CD4-positive, alpha-beta T cell treated with Interleukin-4 for 4 hours (primary cell): ENCODE data around the gene CBS.
"Not testable (repeated sequence)": the region's sequence is repeated elsewhere in the genome, so short reads cannot be mapped to it uniquely, and the experiment has no call there.

Experiments used
- DNase-seq: peaks from one replicate; pipeline ENCODE4 v3.0.0-alpha.2; 2020

The CBS gene

DNA sequence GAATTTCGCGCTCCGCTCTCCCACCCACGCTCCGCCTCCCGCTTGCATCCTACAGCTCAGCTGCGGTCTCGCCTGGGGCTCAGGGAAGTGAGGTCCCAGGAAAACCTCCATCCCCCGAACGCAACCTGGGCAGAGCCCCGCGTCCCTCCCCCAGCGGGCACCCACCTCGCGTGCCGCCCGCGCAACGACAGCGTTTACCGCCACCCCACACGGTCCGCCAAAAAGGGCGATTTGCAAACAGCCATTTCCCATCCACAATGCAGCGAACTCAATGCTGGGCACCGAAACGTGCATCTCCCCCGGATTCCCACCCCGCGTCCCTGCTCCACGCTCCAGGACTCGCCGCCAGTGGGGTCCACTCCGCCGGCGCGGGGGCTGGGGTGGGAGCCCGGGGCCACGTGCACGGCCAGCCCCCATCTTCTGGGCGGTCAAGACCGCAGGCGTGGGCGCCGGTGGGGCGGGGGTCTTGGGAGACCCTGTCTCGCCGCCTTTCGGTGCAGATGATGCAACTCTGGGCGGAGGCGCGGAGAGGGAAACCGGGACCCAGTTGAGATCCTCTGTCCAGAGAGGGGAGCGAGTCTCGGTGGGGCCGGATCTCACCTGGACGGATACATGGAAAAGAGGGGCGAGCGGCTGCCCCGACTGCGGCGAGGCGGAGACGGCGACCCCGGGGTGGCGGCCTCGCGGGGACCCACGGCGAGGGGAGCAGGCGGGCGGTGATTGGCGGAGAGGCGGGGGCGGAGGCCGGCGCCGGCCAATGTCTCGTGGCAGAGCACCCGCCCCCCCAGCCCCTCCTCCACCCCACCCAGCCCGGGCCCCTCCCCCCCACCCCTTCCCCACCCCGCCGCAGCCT, at the start of gene CBS:
TSS of gene CBS (minus strand) at position 666 of the 853 bp plus-strand sequence. CDS start 3,642 bp downstream, outside the sequence.
- not testable (repeated sequence) for DNase-seq

DNA sequence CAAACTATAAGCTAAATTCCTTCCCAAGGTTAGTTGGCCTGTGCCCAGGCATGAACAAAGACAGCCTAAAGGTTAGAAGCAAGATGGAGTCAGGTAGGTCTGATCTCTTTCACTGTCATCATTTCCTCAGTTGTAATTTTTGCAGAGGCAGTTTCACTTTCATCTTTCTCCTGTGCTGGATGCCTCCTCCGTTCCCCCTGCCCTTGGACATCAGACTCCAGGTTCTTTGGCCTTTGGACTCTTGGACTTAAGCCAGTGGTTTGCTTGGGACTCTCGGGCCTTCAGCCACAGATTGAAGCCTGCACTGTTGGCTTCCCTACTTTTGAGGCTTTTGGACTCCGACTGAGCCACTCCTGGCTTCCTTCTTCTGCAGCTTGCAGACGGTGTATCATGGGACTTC, 40.3 kb upstream of the CBS start:
- DNase-seq, result not testable (repeated sequence)

DNA sequence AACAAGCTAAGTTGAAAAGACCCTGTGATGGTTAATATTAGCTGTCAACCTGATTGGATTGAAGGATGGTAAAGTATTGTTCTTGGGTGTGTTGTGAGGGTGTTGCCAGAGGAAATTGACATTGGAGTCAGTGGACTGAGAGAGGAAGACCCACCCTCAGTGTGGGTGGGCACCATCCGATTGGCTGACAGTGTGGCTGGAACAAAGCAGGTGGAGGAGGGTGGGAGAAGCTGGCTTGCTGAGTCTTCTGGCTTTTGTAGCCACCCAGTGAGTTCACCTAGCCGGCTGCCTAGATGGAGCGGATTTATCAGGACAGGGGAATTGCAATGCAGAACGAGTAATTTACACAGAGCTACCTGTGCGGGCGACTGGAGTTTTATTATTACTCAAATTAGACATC, 38.8 kb upstream of the CBS start:
- DNase-seq, result not testable (repeated sequence)

DNA sequence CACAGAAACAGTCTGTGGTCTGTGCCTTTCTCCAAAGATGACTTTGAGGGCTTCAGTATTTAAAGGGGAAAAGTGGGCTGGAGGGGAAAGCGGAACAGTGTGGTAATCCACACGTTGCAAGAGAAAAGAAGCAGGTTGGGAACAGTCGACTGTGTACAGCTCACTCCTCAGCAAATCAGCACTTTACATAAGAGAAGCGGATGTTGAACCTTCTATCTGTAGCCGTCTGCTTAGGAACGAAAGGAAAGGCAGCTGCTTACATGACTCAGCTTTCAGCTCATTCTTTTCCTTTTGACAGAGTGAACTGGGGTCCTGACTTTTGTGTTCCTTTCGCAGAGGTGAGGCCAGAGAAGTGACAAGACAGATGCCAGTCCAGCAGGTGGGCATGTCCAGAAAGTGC, 33.4 kb upstream of the CBS start:
- not testable (repeated sequence) for DNase-seq

DNA sequence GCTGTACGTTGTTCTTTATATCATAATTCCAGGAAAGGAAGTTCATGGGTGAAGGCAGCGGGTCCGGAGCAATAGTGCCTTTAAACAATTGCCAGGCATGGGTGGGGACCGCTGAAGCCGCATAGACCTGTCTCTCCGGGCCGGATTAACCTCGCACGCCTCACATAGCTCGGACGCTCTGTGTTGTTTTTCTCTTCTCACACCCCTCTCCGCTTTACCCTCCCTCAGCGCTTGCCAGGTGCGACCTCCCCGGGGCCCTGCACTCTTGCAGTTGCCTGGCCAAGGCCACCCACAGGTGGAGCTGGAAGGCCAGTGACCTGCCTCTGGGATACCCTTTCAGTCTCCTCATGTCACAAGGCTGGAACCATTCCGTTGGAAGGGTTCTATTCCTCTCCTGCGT, 32.5 kb upstream of the CBS start:
- DNase-seq, result not testable (repeated sequence)

DNA sequence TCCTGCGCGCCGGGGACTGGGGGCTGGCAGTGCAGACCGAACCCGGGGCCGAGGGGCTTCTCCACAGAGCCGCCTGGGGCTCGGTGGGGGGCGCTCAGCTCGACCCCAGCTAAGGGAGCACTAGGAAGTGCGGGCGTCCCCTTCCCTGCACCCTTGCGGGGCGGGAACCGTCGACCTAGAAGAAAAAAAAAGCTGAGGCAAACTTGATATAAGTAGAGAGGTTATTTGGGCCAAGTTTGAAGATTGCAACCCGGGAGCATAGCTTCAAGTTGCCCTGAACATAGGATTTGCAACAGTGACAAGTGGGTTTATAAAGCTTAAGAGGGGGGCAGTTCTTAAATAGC, 32.1 kb upstream of the CBS start:
- not testable (repeated sequence) for DNase-seq

DNA sequence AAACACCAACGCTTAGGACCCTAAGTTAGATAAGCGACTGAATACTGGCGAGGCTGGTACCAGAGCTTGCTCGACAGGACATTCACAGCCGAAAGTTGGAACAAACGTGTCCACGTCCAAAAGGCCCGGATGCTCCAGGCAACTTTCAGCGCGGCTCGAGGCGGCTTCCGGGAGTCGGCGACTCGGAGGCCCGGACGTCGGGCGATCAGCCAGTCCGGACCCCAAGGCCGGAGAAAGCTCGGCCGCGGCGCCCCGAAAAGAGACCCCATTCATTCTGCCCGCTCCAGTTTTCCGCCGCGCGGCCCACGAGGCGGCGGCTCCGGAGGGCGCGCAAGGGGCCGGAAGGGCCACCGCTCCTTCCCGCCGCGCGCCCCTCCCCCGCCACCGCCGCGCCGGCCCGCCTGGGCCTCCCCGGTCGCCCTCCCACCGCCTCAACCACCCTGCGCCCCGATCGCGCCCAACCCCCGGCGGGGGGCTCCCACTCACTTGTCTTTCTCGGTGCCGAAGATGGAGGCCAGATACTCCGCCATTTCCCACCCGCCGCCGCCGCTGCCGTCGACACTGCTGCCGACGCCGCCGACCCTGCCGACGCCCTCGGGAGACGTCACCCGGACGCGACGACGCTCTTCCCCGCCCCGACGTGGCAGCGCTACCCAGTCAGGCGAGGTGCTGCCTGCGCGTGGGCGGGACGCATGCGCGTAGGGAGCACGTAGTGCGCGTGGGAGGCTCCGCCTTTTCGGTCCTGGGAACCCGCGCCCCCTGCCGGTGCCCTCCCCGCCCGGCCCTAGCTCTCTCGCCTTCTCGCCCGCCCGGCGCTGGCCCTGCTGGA, 31.5 kb upstream of the CBS start, which contains the start of gene U2AF1:
TSS of gene U2AF1 (minus strand) at position 606 of the 829 bp plus-strand sequence. CDS start at position 530, 76 bp downstream.
- peak; percentile 67 for DNase-seq

DNA sequence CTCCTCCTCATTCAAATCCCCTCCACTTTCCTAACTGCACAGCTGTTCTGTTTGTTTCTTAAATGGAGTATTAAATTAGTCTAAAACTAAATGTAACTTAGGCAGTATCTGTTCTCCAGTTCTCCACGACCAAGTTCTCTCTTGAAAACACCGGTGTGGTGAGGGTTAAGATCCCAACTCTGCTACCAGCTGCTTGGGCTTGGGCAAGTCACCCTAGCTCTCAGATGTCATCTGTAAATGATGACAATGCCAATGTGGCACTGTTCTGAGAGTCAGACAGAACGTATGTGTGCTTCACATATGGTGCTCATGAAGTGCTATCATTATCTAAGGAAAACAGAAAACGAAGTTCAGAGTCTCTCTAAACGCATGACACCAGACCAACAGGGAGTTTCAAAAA, 29.0 kb upstream of the CBS start:
- DNase-seq, result not testable (repeated sequence)

DNA sequence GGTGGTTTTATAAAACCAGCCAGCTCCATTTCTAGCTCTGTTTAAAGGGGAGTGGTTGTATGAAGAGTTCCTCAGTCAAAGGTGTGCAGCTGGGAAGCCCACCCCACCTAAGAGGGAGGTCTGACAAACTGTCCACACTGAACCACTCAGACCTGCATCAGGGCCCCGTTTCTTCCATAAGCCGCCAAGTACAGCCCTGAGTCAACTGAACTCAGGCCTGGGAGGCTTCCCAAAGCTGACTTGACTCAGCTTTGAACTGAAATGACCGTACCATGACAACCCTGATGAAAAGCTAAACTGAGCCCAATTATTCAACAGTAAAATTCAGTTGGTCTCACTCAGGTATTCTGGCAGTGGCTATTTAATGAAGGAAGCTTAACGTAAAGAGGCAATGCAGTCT, 26.6 kb upstream of the CBS start:
- not testable (repeated sequence) for DNase-seq

DNA sequence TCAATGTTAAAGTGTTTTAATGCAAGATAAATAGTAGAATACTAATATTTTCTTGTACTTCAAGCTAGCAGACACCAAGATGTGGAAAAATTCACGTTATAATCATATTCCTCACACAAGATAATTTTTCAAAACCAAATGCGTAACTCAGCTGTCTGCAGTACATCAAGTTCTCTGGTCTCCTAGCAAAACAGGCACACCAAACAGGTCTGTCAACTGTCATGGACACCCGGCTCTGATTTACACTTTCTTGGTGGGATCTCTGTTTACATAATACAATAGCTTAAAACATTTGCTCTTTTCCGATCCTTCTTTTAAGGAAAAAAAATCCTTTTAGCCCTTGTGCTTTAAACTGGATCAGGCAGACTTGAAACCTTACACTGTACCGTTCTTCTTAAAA, 26.0 kb upstream of the CBS start:
- not testable (repeated sequence) for DNase-seq

DNA sequence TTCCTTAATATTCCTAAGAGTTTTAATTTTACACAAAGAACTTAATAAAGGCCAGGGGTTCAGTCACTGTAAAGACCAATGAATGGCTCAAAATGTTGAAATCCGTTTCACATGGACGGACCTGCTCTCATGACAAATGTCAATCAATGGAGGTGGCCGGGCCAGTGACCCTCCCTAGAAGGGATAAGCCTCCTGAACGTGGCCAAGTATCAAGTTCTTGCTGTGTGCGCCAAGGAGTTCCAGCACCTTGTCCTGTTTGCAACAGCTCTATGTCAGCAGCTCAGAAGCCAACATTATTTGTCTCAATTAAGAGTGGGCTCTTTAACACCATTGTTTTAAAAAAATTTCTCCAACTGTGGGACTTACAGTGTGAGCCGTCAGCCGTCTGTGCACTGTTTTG, 25.4 kb upstream of the CBS start:
- DNase-seq, result not testable (repeated sequence)

DNA sequence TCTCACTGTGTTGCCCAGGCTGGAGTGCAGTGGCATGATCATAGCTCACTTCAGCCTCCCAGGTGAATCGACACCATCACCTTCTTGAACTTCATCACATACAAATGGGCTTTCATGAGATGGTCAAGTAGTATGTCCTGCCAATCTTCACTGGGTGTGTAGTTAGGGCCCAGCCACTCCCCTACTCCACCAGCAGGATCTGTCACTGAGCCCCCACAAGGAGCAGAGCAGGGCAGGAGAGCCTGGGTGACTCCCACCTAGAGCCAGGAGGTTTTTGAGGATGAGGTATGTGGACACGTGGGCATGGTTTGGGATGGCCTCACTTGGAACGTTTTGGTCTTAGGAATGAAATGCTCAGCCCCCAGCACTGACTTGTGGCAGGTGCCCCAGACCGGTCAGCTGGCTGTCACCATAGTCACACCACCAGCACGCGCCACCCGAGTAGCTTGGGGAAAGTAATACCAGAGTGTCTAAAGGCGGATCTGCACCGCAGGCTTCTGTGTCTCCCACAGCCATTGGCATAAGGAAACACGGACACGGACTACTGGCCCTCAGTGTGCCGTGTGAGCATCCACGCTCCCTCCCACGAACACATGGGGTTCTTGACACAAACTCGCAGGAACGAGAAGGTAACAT, 16.5 kb upstream of the CBS start:
- DNase-seq, result not testable (repeated sequence)

DNA sequence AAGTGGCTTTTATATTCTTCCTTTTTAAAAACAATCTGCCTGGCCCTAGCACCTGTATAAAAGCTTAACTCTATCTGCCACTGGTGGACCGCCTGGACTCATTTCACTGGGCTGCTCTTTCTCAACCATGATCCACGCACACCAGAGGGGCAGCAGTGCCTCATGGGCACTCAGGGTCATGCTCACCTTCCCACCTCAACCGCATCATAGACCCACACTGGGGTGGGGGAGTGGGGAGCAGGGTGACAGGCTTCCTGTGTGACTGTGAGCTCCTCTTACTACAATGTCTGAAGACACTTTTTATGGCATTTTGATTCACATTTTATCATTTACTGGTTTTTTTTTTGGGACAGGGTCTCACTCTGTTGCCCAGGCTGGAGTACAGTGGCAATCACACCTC, 15.3 kb upstream of the CBS start:
- DNase-seq, result not testable (repeated sequence)

DNA sequence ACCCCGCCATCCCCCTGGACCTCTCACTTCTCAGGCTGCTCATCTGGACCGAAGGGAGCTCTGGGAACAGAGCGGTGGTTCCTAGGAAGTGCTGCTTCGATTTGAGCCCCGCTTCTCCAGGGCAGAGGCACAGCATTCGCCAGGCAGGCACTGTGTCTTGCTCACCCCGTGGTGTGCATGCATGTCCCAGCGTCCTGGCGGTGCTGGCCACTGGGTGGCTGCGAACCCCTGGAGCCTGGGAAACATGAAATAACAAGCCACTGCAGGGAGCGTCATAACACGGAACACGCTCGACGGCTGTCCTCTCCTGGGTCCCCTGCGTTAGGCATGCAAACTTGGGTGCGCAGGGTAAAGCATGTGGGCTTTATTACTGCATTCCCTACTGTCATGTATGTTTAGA, 13.8 kb upstream of the CBS start:
- not testable (repeated sequence) for DNase-seq

DNA sequence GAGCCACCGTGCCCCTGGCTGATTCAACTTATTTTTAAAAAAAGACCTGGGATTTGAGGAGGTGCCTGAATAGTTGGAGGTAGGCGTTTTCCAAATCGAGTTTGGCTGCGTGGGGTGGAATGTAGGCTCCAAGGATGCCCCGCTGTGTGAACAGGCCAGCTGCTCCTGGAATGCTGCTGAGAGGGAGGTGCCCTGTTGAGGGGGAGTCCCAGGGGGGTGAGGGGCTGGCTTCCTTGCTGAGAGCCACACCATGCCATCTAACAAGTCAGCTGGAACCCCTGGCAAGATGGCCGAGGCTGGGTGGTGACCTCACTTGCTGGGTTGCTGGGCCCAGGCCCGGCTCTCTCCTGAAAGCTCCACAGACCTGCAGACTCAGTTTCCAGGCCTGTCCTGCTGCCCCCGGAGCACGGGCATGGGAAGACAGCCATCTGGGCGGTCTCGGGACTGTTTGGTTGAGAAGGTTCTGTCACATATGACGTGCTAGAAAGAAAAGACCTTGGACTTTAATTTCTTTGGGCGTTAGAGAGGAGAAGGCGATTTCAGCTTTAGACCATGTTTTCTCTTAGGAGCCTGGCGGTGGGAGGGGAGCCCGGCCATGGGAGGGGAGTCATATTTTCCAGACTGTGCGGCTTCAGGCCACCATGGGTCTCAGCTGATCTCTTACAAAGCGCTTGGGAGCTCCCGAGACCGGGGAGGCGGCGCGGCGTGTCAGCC, 7.1 kb upstream of the CBS start:
- not testable (repeated sequence) for DNase-seq

DNA sequence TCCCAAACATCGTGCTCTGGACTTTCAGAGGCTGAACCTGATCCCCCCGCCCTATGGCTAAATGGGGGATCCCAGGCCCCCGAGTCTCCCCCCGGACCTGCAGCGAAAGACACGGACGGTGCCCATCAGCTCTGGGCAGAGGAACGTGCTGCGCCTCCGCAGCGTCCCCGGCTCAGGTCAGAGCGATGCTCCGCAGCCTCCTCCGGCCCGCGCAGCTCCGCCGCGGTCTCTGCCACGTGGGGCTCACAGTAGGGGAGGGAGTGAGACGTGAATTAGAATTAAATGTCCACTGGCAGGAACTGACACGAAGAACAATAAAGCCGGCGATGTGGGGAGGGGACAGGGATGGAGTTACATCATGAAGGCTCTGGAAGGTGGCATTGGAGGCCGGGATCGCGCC, 1.0 kb upstream of the CBS start:
- not testable (repeated sequence) for DNase-seq

DNA sequence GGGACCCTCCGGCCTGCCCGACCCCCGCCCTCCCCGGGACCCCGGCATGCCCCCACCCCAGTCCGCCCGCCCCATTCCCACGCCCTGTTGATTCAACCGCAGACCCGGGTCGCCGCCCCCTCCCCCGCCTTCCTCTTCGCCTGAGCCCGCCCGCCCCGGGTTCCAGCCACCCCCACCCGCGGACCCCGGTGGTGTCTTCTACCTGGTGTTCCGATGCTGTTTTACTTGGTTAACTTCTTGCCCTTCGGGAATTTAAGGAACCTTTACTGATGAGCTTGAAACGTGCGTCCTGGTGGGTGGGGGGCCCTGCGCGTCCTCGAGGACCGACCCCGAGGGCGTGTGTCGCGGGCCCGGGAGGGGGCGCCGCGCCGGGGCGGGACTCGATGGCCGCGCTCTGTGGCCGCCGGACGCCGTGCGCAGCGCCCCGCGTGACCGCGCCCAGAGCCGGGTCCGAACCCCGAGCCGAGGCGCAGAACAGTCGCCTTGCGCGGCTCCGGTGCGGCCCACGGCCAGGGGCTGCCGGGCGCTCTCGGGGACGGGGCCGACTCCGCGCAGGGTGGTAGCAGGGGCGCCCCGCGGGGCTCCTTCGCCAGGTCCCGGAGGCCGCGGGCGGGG, 495 bp upstream of the CBS start:
- DNase-seq, result not testable (repeated sequence)

DNA sequence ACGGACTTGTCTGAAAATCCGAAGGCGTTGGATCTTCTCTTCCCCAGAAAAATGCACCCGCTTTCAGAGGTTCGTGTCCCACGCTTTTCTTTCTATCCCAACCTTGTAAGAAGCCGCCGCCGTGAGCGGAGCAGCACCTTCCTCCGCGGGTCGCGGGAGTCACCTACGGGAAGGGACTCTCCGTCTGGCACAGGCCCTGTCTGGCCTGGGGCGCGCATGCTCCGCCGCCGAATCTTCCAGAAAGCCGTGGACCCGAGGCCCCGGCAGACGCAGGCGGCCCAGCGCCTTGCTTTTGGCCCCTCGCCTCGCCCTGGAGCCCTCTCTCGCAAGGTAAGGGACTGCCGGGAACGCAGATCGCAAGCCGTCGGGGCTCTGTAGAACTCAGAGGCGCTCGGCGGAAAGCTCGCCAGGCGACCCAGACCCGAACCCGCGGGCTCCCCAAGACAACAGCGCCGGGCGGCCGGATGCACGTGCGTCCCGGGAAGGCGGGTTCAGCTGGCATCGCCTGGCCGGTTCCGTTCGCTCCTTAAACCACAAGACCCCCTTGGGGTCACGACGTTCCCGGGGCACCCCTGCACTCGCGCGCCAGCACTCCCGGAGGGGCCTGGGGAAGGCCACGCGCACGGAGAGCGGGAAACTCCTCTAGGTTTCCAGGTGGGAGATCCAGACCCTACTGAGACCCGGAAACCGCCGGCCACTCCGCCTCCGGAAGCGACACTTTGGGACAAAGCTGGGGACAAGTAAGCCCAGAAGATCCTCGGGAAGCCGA, 1.1 kb downstream of the CBS start:
- not testable (repeated sequence) for DNase-seq

DNA sequence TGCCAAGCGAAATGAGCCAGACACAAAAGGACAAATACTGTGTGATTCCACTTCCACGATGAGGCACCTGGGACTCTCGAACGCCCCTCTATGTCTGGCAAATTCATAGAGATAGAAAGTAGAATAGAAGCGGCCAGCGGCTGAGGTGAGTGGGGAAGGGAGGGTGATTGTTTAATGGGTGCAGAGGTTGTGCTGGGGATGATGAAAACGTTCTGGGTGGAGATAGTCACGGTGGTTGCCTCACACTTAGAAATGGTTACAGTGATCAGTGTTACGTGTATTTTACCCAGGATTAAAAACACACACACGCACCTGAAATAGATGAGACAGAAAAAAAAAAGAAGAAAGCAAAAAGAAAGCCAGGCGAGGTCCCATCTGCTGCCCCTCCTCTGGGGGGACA, 2.9 kb downstream of the CBS start:
- DNase-seq, result not testable (repeated sequence)

DNA sequence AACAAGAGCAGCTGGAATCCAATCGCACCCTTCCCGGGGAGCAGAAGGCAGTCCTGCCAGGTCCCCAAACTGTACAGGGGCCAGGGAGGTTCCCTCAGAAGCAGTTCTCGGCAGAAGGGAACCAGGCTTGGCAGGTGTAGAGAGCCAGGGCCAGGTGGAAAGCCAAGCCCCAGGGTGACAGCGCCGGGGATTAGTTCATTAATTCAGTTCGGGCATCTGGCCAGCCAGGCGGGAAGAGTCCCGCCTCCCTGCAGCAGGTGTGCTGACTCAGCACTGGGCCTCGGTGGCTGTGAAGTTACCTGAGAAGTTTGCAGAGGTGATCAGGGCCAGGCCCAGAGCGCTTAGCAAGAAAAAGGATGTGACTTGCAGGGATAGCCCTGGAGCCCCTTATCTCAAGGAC, 6.0 kb downstream of the CBS start:
- not testable (repeated sequence) for DNase-seq

DNA sequence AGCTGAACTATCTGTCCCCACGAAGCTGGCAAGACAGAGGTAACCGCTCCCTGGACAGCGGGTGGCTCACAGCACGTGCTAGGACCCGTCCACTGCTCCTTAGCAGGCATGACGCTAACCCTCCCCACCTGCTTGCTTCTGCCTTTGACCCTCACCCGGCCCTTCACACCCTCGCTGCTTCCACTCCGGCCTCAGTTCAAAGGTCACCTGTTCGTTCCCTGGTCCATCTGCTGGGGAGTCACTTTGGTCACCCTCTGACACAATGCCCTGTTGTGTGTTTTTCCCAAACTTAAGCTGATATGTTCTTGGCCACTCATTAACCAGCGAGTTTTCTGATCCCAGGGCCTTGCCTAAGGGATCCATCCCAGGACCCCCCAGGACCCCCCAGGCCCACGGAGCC, 7.6 kb downstream of the CBS start:
- DNase-seq, result not testable (repeated sequence)
